Measurements from ENCODE around the gene MUC3A.

DNA sequence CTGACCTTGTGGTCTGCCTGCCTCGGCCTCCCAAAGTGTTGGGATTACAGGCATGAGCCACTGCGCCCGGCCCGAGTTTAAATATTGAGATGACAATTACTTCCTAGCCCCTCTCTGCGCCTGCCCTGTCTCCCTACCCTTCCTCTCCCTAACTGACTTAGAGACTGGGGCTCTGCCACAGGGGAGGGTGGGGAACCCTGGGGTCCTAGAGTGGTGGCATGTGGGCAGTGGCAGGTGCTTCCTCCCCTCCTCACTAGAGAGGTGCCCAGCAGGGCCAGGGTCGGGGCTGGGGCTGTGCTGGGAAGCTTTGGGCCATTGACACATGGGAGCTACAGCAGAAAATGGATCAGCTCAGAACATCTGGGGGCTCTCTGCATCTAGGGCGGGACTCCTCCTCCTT lies 46.7 kb upstream of the MUC3A start:
- TF ChIP-seq CTCF (IDR thresholded peaks at IDR 0.05), result no peak
- no peak for TF ChIP-seq POLR2A (IDR thresholded peaks at IDR 0.05)

Measured in body of pancreas (tissue), 4 donors.